Measurements from ENCODE around the gene UMOD.
"Not testable (repeated sequence)": the region's sequence is repeated elsewhere in the genome, so short reads cannot be mapped to it uniquely, and the experiment has no call there.

Gene UMOD

GRCh38 chr16:20321051-20321450 is 31.5 kb downstream of the UMOD start:
- not testable (repeated sequence) for H3K4me3 ChIP-seq (ENCODE audit: low read length in 2 of 2); H3K4me1 ChIP-seq (ENCODE audit: control insufficient read depth, insufficient read depth, low read length); H3K27ac ChIP-seq (ENCODE audit: low read length); H3K9ac ChIP-seq (ENCODE audit: low read length in 2 of 2); H3K9me3 ChIP-seq (ENCODE audit: control insufficient read depth in 2 of 2, low read length in 2 of 2); H3K27me3 ChIP-seq (ENCODE audit: control insufficient read depth in 1 of 2, insufficient read depth in 2 of 2, low read length in 2 of 2); H3K36me3 ChIP-seq (ENCODE audit: control insufficient read depth in 2 of 2, insufficient read depth in 2 of 2, low read length in 2 of 2)

DNA sequence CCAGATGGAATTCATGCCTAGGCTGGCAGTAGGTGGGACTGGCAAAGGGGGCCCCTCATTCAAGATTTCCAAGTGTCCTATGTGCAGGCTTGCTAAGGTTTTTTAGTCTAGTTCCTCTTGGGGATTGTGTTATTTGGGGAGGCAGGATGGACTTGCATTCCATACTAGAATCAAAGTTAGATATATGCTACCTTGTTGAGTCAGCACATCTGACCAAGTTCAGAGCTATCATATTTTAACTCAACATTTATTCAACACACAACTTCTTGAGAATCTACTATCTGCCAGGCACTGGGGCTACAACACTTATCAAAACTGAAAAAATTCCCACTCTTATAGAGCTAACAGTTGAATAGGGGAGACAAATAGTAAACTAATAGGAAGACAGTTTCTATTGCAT is 31.9 kb downstream of the UMOD start:
- no peak overlapping the region for H3K9ac ChIP-seq (ENCODE audit: low read length in 2 of 2)
- H3K9me3 ChIP-seq (ENCODE audit: control insufficient read depth in 2 of 2, low read length in 2 of 2), result no peaks in the 10 kb centered on the region
- H3K4me1 ChIP-seq (ENCODE audit: control insufficient read depth, insufficient read depth, low read length), result no peaks in the 10 kb centered on the region
- H3K27ac ChIP-seq (ENCODE audit: low read length), result no peak overlapping the region
- H3K27me3 ChIP-seq (ENCODE audit: control insufficient read depth in 1 of 2, insufficient read depth in 2 of 2, low read length in 2 of 2), result peaks cover 0 to 2% of the 10 kb centered on the region in 2 donors
- no peaks in the 10 kb centered on the region for H3K36me3 ChIP-seq (ENCODE audit: control insufficient read depth in 2 of 2, insufficient read depth in 2 of 2, low read length in 2 of 2)
- no peak overlapping the region for H3K4me3 ChIP-seq (ENCODE audit: low read length in 2 of 2)

- H3K9me3 ChIP-seq (ENCODE audit: control insufficient read depth in 2 of 2, low read length in 2 of 2), result no peaks in the 10 kb centered on the region
- no peak overlapping the region for H3K27ac ChIP-seq (ENCODE audit: low read length)
Observed at GRCh38 chr16:20320178-20320577, 32.3 kb downstream of the UMOD start.

DNA sequence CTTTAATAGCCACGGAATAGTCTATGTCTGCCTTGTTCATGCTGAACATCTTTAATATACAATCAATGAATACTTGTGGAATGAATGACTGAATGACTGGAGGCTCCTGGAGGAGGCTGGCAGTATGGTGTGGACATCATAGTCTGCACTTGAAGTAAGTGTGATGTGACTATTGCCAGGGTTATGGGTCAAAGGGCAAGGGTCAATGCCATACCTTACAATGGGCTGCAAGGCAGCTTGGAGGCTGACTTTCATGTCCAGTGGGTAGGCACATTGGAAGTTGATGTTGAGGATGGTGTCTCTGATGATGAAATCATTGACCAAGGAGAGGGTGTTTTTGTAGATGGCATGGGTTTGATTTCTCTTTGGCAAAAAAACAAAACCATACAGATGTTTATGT is 33.1 kb downstream of the UMOD start:
- no peaks in the 10 kb centered on the region for H3K9me3 ChIP-seq (ENCODE audit: control insufficient read depth in 2 of 2, low read length in 2 of 2)
- no peaks in the 10 kb centered on the region for H3K36me3 ChIP-seq (ENCODE audit: control insufficient read depth in 2 of 2, insufficient read depth in 2 of 2, low read length in 2 of 2)
- H3K27me3 ChIP-seq (ENCODE audit: control insufficient read depth in 1 of 2, insufficient read depth in 2 of 2, low read length in 2 of 2), result peaks cover 0 to 2% of the 10 kb centered on the region in 2 donors
- H3K27ac ChIP-seq (ENCODE audit: low read length), result no peak overlapping the region
- no peak overlapping the region for H3K4me3 ChIP-seq (ENCODE audit: low read length in 2 of 2)
- no peaks in the 10 kb centered on the region for H3K4me1 ChIP-seq (ENCODE audit: control insufficient read depth, insufficient read depth, low read length)
- H3K9ac ChIP-seq (ENCODE audit: low read length in 2 of 2), result no peak overlapping the region

More at GRCh38 chr16:20320178-20320577, 32.3 kb downstream of the UMOD start:
- Histone ChIP-seq H3K9ac (ENCODE audit: low read length in 2 of 2) (no peak overlapping the region), H3K36me3 (ENCODE audit: control insufficient read depth in 2 of 2, insufficient read depth in 2 of 2, low read length in 2 of 2) (no peaks in the 10 kb centered on the region), H3K4me1 (ENCODE audit: control insufficient read depth, insufficient read depth, low read length) (no peaks in the 10 kb centered on the region), H3K27me3 (ENCODE audit: control insufficient read depth in 1 of 2, insufficient read depth in 2 of 2, low read length in 2 of 2) (peaks cover 0 to 2% of the 10 kb centered on the region in 2 donors), H3K4me3 (ENCODE audit: low read length in 2 of 2) (no peak overlapping the region)

DNA sequence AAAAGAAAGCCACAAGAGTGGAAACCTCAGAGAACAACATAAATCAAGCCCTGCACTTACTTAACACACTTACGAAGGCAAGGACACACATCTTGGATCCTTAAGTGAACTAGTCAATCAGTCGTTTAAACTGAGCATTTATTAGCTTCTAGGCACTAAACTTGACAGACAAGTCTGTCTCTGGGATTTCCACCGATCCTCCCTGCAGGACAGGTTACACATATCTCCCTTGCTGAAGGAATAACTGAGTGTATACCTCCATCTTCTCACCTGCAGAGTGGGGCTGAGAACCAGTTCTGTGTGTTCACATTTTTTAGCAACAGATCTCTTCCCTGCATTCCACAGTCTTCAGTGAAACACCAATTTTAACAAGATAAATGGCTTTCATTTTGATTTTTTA is 34.1 kb downstream of the UMOD start:
- H3K9ac ChIP-seq (ENCODE audit: low read length in 2 of 2), result no peak overlapping the region
- H3K27me3 ChIP-seq (ENCODE audit: control insufficient read depth in 1 of 2, insufficient read depth in 2 of 2, low read length in 2 of 2), result peaks cover 0 to 2% of the 10 kb centered on the region in 2 donors
- no peak overlapping the region for H3K27ac ChIP-seq (ENCODE audit: low read length)
- no peak overlapping the region for H3K4me3 ChIP-seq (ENCODE audit: low read length in 2 of 2)
- H3K36me3 ChIP-seq (ENCODE audit: control insufficient read depth in 2 of 2, insufficient read depth in 2 of 2, low read length in 2 of 2), result no peaks in the 10 kb centered on the region
- H3K4me1 ChIP-seq (ENCODE audit: control insufficient read depth, insufficient read depth, low read length), result no peaks in the 10 kb centered on the region
- peaks cover 0 to 3% of the 10 kb centered on the region in 2 donors for H3K9me3 ChIP-seq (ENCODE audit: control insufficient read depth in 2 of 2, low read length in 2 of 2)

DNA sequence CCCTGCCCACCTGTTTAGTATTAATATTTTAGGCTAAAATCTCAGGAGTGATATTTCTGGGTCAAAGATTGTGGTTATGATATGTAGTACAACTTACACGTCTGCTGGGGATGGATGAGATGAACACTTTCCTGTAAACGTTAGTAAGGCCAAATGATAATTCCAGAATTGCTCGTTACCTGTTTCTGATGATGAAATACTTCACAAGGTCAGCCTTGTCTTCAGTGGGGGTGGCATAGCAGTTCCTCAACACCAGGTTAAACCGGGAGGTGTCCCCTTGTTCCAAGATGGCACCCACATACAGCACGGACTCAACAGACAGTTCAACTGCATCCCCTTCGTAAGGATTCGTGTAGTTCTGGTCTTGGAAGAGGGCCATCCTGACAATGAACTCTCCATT is 34.5 kb downstream of the UMOD start:
- no peak overlapping the region for H3K4me3 ChIP-seq (ENCODE audit: low read length in 2 of 2)
- H3K27me3 ChIP-seq (ENCODE audit: control insufficient read depth in 1 of 2, insufficient read depth in 2 of 2, low read length in 2 of 2), result peaks cover 0 to 2% of the 10 kb centered on the region in 2 donors
- H3K9ac ChIP-seq (ENCODE audit: low read length in 2 of 2), result no peak overlapping the region
- no peak overlapping the region for H3K27ac ChIP-seq (ENCODE audit: low read length)
- H3K9me3 ChIP-seq (ENCODE audit: control insufficient read depth in 2 of 2, low read length in 2 of 2), result peaks cover 0 to 5% of the 10 kb centered on the region in 2 donors
- no peaks in the 10 kb centered on the region for H3K36me3 ChIP-seq (ENCODE audit: control insufficient read depth in 2 of 2, insufficient read depth in 2 of 2, low read length in 2 of 2)
- H3K4me1 ChIP-seq (ENCODE audit: control insufficient read depth, insufficient read depth, low read length), result no peaks in the 10 kb centered on the region

DNA sequence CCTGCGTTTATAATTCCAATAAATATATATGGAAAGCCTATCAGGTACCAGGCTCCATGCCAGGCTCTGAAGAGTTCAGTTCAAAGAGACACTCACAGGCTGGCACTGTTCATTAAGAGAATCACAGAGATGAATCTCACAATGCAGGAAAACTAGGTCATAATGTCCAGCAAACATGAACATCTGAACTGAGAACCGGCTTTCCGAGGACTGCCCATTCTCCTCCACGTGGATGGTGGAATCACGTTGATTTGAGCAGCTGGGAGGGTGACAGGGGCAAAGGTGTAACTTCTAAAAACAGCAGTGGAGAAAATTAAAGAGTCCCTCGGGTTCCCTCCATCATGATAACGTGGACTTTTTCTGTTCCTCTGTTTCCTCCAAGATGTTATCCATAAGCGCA is 35.4 kb downstream of the UMOD start:
- no peak overlapping the region for H3K4me3 ChIP-seq (ENCODE audit: low read length in 2 of 2)
- H3K36me3 ChIP-seq (ENCODE audit: control insufficient read depth in 2 of 2, insufficient read depth in 2 of 2, low read length in 2 of 2), result no peaks in the 10 kb centered on the region
- peaks cover 0 to 2% of the 10 kb centered on the region in 2 donors for H3K27me3 ChIP-seq (ENCODE audit: control insufficient read depth in 1 of 2, insufficient read depth in 2 of 2, low read length in 2 of 2)
- no peak overlapping the region for H3K27ac ChIP-seq (ENCODE audit: low read length)
- H3K9ac ChIP-seq (ENCODE audit: low read length in 2 of 2), result no peak overlapping the region
- no peaks in the 10 kb centered on the region for H3K4me1 ChIP-seq (ENCODE audit: control insufficient read depth, insufficient read depth, low read length)
- H3K9me3 ChIP-seq (ENCODE audit: control insufficient read depth in 2 of 2, low read length in 2 of 2), result peaks cover 0 to 5% of the 10 kb centered on the region in 2 donors

DNA sequence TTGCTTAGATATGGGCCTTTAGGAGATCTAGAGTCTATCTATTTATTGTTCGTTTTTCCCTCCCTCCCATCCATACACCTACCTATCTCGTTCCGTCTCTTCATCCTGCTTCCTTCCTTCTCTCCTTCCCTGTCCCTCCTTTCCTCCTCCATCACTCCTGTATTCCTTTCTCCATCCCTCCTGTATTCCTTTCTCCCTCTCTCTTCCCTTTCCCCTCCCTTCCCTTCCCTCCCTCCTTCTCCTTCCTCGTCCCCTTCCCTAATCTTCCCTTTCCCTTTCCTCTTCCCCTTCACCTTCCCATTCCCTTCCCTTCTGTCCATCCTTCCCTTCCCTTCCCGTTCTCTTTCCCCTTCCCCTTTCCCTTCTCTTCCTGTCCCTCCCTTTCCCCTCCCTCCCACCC is 35.8 kb downstream of the UMOD start:
- H3K27me3 ChIP-seq (ENCODE audit: control insufficient read depth in 1 of 2, insufficient read depth in 2 of 2, low read length in 2 of 2), result no peaks in the 10 kb centered on the region
- no peak overlapping the region for H3K9ac ChIP-seq (ENCODE audit: low read length in 2 of 2)
- H3K4me1 ChIP-seq (ENCODE audit: control insufficient read depth, insufficient read depth, low read length), result no peaks in the 10 kb centered on the region
- H3K4me3 ChIP-seq (ENCODE audit: low read length in 2 of 2), result no peak overlapping the region
- H3K27ac ChIP-seq (ENCODE audit: low read length), result no peak overlapping the region
- H3K9me3 ChIP-seq (ENCODE audit: control insufficient read depth in 2 of 2, low read length in 2 of 2), result peaks cover 0 to 5% of the 10 kb centered on the region in 2 donors
- no peaks in the 10 kb centered on the region for H3K36me3 ChIP-seq (ENCODE audit: control insufficient read depth in 2 of 2, insufficient read depth in 2 of 2, low read length in 2 of 2)

DNA sequence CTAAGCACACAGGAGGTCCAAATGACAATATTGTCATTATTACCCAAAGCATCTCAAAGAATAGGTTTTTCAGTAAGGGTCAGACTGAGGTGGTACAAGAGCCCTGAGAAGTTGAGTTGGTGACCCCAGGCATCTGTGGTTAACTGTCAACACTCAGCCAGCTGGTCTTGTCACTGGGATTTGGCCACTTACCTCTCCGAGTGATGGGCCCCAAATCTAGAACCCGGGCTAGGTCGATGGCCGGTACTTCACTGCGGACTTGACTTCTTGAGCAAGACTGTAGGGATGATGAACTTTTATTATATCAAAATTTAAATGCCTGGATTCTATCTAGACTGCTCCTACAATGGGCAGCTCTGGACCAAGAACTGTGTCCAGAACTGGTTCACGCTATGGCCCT is 36.8 kb downstream of the UMOD start:
- H3K36me3 ChIP-seq (ENCODE audit: control insufficient read depth in 2 of 2, insufficient read depth in 2 of 2, low read length in 2 of 2), result no peaks in the 10 kb centered on the region
- H3K27me3 ChIP-seq (ENCODE audit: control insufficient read depth in 1 of 2, insufficient read depth in 2 of 2, low read length in 2 of 2), result no peaks in the 10 kb centered on the region
- no peak overlapping the region for H3K9ac ChIP-seq (ENCODE audit: low read length in 2 of 2)
- H3K27ac ChIP-seq (ENCODE audit: low read length), result no peak overlapping the region
- H3K9me3 ChIP-seq (ENCODE audit: control insufficient read depth in 2 of 2, low read length in 2 of 2), result peaks cover 0 to 7% of the 10 kb centered on the region in 2 donors
- no peaks in the 10 kb centered on the region for H3K4me1 ChIP-seq (ENCODE audit: control insufficient read depth, insufficient read depth, low read length)
- H3K4me3 ChIP-seq (ENCODE audit: low read length in 2 of 2), result no peak overlapping the region

DNA sequence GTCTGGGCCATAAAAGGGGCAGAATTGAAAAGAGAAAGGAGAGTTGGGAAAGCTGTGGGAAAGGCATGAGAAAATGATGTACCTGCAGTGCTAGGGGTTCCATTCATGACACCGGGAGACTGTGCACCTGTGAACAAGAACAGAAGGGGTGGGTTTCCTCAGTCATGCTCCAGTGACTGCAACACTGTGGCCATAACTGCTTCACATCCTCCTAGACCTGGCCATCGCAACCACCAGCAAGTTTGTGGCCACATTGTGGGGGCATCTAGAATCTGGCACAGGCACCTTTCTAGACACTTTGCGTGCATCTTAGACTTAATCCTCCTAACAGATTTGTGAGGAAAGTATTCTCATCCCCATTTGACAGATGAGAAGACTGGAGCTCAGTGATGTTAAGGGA is 37.9 kb downstream of the UMOD start:
- Histone ChIP-seq H3K36me3 (ENCODE audit: control insufficient read depth in 2 of 2, insufficient read depth in 2 of 2, low read length in 2 of 2) (no peaks in the 10 kb centered on the region), H3K4me3 (ENCODE audit: low read length in 2 of 2) (no peak overlapping the region), H3K4me1 (ENCODE audit: control insufficient read depth, insufficient read depth, low read length) (no peaks in the 10 kb centered on the region), H3K27me3 (ENCODE audit: control insufficient read depth in 1 of 2, insufficient read depth in 2 of 2, low read length in 2 of 2) (no peaks in the 10 kb centered on the region), H3K27ac (ENCODE audit: low read length) (no peak overlapping the region), H3K9ac (ENCODE audit: low read length in 2 of 2) (no peak overlapping the region), H3K9me3 (ENCODE audit: control insufficient read depth in 2 of 2, low read length in 2 of 2) (peaks cover 0 to 7% of the 10 kb centered on the region in 2 donors)

DNA sequence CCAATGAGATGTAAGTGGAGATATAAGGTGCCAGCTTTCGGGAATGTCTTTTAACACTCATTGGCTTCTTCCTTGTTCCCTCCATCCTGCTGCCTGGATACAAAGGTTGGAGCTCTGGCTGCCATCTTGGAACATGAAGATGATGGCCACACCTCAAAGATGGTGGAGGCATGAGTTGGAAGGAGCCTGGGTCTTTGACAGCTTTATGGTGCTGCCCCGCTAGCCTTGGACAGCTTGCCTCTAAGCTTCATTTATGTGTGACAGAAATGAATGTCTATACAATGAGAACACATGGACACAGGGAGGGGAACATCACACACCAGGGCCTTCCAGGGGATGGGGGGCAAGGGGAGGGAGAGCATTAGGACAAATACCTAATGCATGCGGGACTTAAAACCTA is 38.8 kb downstream of the UMOD start:
- no peak overlapping the region for H3K9ac ChIP-seq (ENCODE audit: low read length in 2 of 2)

More for the DNA sequence above, 38.8 kb downstream of the UMOD start:
- H3K27ac ChIP-seq (ENCODE audit: low read length), result no peak overlapping the region
- no peaks in the 10 kb centered on the region for H3K4me1 ChIP-seq (ENCODE audit: control insufficient read depth, insufficient read depth, low read length)
- H3K36me3 ChIP-seq (ENCODE audit: control insufficient read depth in 2 of 2, insufficient read depth in 2 of 2, low read length in 2 of 2), result no peaks in the 10 kb centered on the region
- H3K4me3 ChIP-seq (ENCODE audit: low read length in 2 of 2), result no peak overlapping the region
- H3K27me3 ChIP-seq (ENCODE audit: control insufficient read depth in 1 of 2, insufficient read depth in 2 of 2, low read length in 2 of 2), result no peaks in the 10 kb centered on the region
- H3K9me3 ChIP-seq (ENCODE audit: control insufficient read depth in 2 of 2, low read length in 2 of 2), result peaks cover 0 to 7% of the 10 kb centered on the region in 2 donors

Measured in stomach smooth muscle (tissue), 2 donors.